Left lung (tissue), 10 donors: ENCODE measurements around the gene SCMH1. TPM values are rescaled to one million over a fixed set of nuclear protein-coding genes. Genes with fewer than 3 reads are reported as not detected.

Source experiments
- ATAC-seq: fragments of 200-7000 bp; cut with Tn5 transposase; one replicate; pipeline ENCODE4 v1.9.1; 2020; ENCODE audit warnings: moderate library complexity
- DNase-seq, 4 donors: peaks; one replicate each; pipeline ENCODE4 v3.0.0-alpha.2; 2013 to 2020
- H3K27ac ChIP-seq, 2 donors: fragments of 200-600 bp; sonication (generic) in 1 of 2; one replicate each; pipeline versions ENCODE4 v1.5.0 to v1.8.0; 2020 to 2021
- H3K27me3 ChIP-seq, 2 donors: fragments of 200-600 bp; sonication (generic) in 1 of 2; one replicate each; pipeline versions ENCODE4 v1.5.0 to v1.8.0; 2020 to 2021
- H3K36me3 ChIP-seq, 2 donors: fragments of 200-600 bp; sonication (generic) in 1 of 2; one replicate each; pipeline versions ENCODE4 v1.5.0 to v1.8.0; 2020 to 2021
- H3K4me1 ChIP-seq, 2 donors: fragments of 200-600 bp; one replicate each; pipeline ENCODE4 v1.8.0; 2021
- H3K4me3 ChIP-seq, 2 donors: fragments of 200-600 bp; sonication (generic) in 1 of 2; one replicate each; pipeline versions ENCODE4 v1.5.0 to v1.8.0; 2020 to 2021; ENCODE audit warnings: mild to moderate bottlenecking in 1 of 2
- H3K9me3 ChIP-seq, 2 donors: fragments of 200-600 bp; sonication (generic) in 1 of 2; one replicate each; pipeline versions ENCODE4 v1.5.0 to v1.8.0; 2020 to 2021
- CTCF ChIP-seq, 2 donors: fragments of 200-600 bp; sonication (generic) in 1 of 2; IDR thresholded peaks; one replicate each; pipeline versions ENCODE4 v1.5.0 to v1.8.0; 2021; ENCODE audit warnings: antibody characterized with exemption in 2 of 2
- intact Hi-C, 2 donors: fragments of 100-400 bp; cut with DNase I; formaldehyde crosslinking; loops; one replicate each; pipeline versions ENCODE4 v1.11.2 to v1.14.2; 2022
- polyA plus RNA-seq, 6 donors: library from polyadenylated mRNA; unstranded; fragments of 120-200 nt; gene quantifications; one replicate each; pipeline ENCODE4 v1.2.1, GENCODE V29; 2013; ENCODE audit not compliant: insufficient read length in 6 of 6
- total RNA-seq, 2 donors: library from RNA; stranded (reverse); fragmentation: NEBNext Ultra II Directional; extraction: Animal tissue kit (Norgen Biotek cat#: 25700); gene quantifications; one replicate each; pipeline ENCODE4 v1.2.1, GENCODE V29; 2021
- donor health status: DM: no; HTN: yes; CAD: no.
- donor health status: DM: no; HTN: no; CAD: no.

SCMH1 gene
- total and polyA plus RNA-seq, 8 donors, result 27.8 to 56.1 (median 44.3) TPM

GRCh38 chr1:41101076-41101475 is 141.0 kb downstream of the SCMH1 start:
- Histone ChIP-seq H3K4me3 (no peak overlapping the region), H3K27me3 (no peaks in the 10 kb centered on the region), H3K4me1 (peaks cover 4 to 15% of the 10 kb centered on the region in 2 donors), H3K9me3 (no peaks in the 10 kb centered on the region), H3K36me3 (no peaks in the 10 kb centered on the region), H3K27ac (no peak overlapping the region)
- DNase-seq (no peak), ATAC-seq (no peak)
- intact Hi-C loops, result no loop called here
- no peak for TF ChIP-seq CTCF (IDR thresholded peaks at IDR 0.05)

GRCh38 chr1:41100170-41100569 is 141.9 kb downstream of the SCMH1 start:
- Histone ChIP-seq H3K36me3 (no peaks in the 10 kb centered on the region), H3K4me1 (peaks cover 4 to 15% of the 10 kb centered on the region in 2 donors), H3K9me3 (no peaks in the 10 kb centered on the region), H3K4me3 (no peak overlapping the region), H3K27ac (no peak overlapping the region), H3K27me3 (no peaks in the 10 kb centered on the region)
- no peak for TF ChIP-seq CTCF (IDR thresholded peaks at IDR 0.05)
- ATAC-seq, result no peak
- intact Hi-C loops, result no loop called here
- DNase-seq, result no peak

GRCh38 chr1:41098730-41099460 is 143.2 kb downstream of the SCMH1 start:
- no peak overlapping the region for H3K27ac ChIP-seq
- no peaks in the 10 kb centered on the region for H3K36me3 ChIP-seq
- TF ChIP-seq CTCF (IDR thresholded peaks at IDR 0.05), result no peak
- DNase-seq, result peak in 2 of 4 donors; percentile 46 to 53
- no peaks in the 10 kb centered on the region for H3K27me3 ChIP-seq
- H3K9me3 ChIP-seq, result no peaks in the 10 kb centered on the region
- peaks cover 4 to 13% of the 10 kb centered on the region in 2 donors for H3K4me1 ChIP-seq
- ATAC-seq, result no peak
- H3K4me3 ChIP-seq, result no peak overlapping the region
- intact Hi-C loops, result no loop called here

- Histone ChIP-seq H3K4me1 (no peaks in the 10 kb centered on the region), H3K4me3 (no peak overlapping the region), H3K27ac (no peak overlapping the region), H3K27me3 (no peaks in the 10 kb centered on the region), H3K36me3 (no peaks in the 10 kb centered on the region), H3K9me3 (no peaks in the 10 kb centered on the region)
- ATAC-seq, result no peak
- DNase-seq, result no peak
- intact Hi-C loops, result no loop called here
- no peak for TF ChIP-seq CTCF (IDR thresholded peaks at IDR 0.05)
Measured at GRCh38 chr1:41097105-41097504, 145.0 kb downstream of the SCMH1 start.

GRCh38 chr1:41093826-41094225 is 148.3 kb downstream of the SCMH1 start:
- intact Hi-C loops, result no loop called here
- no peak for TF ChIP-seq CTCF (IDR thresholded peaks at IDR 0.05)
- no peak for ATAC-seq

More at GRCh38 chr1:41093826-41094225, 148.3 kb downstream of the SCMH1 start:
- H3K9me3 ChIP-seq, result no peaks in the 10 kb centered on the region
- H3K4me3 ChIP-seq, result no peak overlapping the region
- no peaks in the 10 kb centered on the region for H3K27me3 ChIP-seq
- H3K4me1 ChIP-seq, result no peaks in the 10 kb centered on the region
- no peak overlapping the region for H3K27ac ChIP-seq
- H3K36me3 ChIP-seq, result no peaks in the 10 kb centered on the region
- DNase-seq, result no peak
